Measurements from ENCODE around the gene GRIN2A. TPM values are rescaled to one million over a fixed set of nuclear protein-coding genes. Genes with fewer than 3 reads are reported as not detected.

The GRIN2A gene
- polyA plus RNA-seq, 1 donor (not counting 4 experiments of a cell fraction or from before 2014, with no cell fraction given), result 0.01 TPM

DNA sequence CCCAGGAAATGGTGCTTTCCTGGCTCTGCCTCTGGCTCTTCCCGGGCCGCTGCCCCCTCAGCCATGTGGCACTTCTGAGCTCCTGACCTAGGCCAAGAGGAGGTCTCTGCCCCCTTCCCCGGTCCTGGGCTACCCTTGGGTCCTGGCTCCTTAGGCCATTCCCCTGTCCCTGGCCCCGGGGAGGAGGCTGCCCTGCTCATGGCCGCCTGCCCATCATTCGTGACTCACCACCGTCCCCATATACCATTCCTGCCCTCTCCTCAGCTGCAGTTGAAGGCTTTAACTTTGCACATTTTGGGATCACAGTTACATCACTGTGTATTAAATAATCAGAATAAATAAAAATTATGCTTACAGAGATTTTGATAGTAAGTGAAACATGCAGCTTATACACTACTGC is 69.0 kb downstream of the GRIN2A start:
- no peak for FAIRE-seq
- no peaks in the 10 kb centered on the region for H4K20me1 ChIP-seq (ENCODE audit: control insufficient read depth, extremely low read depth, insufficient read depth, low read length)
- H3K4me2 ChIP-seq (ENCODE audit: control insufficient read depth, extremely low read depth, insufficient read depth, low read depth, low read length), result no peak overlapping the region
- H3K9me1 ChIP-seq (ENCODE audit: control insufficient read depth, extremely low read depth, insufficient read depth, low read length), result no peaks in the 10 kb centered on the region
- dilution Hi-C loops (cut with MboI; ENCODE audit: extremely low pct_ligation_motif_present, low sequenced_read_pairs), result no loop called here
- no peaks in the 10 kb centered on the region for H3K9me3 ChIP-seq (ENCODE audit: control insufficient read depth, low read depth, low read length)
- H3K9ac ChIP-seq (ENCODE audit: control insufficient read depth, extremely low read depth, insufficient read depth, low read length), result no peak overlapping the region
- no peak overlapping the region for H3K27ac ChIP-seq (ENCODE audit: control insufficient read depth, insufficient read depth, low read length)
- H3K36me3 ChIP-seq (ENCODE audit: control insufficient read depth in 2 of 2, extremely low read depth in 1 of 2, insufficient read depth in 2 of 2, low read length in 2 of 2), result no peaks in the 10 kb centered on the region
- no peaks in the 10 kb centered on the region for H3K27me3 ChIP-seq (ENCODE audit: control insufficient read depth, extremely low read depth, insufficient read depth, low read length)
- no peaks in the 10 kb centered on the region for H3K79me2 ChIP-seq (ENCODE audit: control insufficient read depth, insufficient read depth, low read length)
- no peak overlapping the region for H2AFZ ChIP-seq (ENCODE audit: control insufficient read depth, low read length)
- H3K4me3 ChIP-seq (ENCODE audit: control insufficient read depth in 2 of 3, extremely low read depth in 1 of 3, insufficient read depth in 2 of 3, low read depth in 1 of 3, low read length in 3 of 3), result no peak overlapping the region
- no peak for DNase-seq (ENCODE audit: low read depth, low spot score)
- H3K4me1 ChIP-seq (ENCODE audit: control insufficient read depth, extremely low read depth, insufficient read depth, low read length), result no peaks in the 10 kb centered on the region
- TF ChIP-seq CTCF (optimal IDR thresholded peaks at IDR 0.05 in 1 of 3, IDR thresholded peaks at IDR 0.05 in 1 of 3, conservative IDR thresholded peaks at IDR 0.05 in 1 of 3; ENCODE audit: extremely low read depth in 1 of 3, insufficient read depth in 2 of 3, low read length in 3 of 3), result no peak
- no peak for TF ChIP-seq EZH2 (IDR thresholded peaks at IDR 0.05; ENCODE audit: low read length)

- Histone ChIP-seq H3K9me3 (ENCODE audit: control insufficient read depth, low read depth, low read length) (no peaks in the 10 kb centered on the region), H2AFZ (ENCODE audit: control insufficient read depth, low read length) (no peak overlapping the region), H3K4me1 (ENCODE audit: control insufficient read depth, extremely low read depth, insufficient read depth, low read length) (no peaks in the 10 kb centered on the region), H3K4me3 (ENCODE audit: control insufficient read depth in 2 of 3, extremely low read depth in 1 of 3, insufficient read depth in 2 of 3, low read depth in 1 of 3, low read length in 3 of 3) (no peak overlapping the region), H3K36me3 (ENCODE audit: control insufficient read depth in 2 of 2, extremely low read depth in 1 of 2, insufficient read depth in 2 of 2, low read length in 2 of 2) (no peaks in the 10 kb centered on the region), H3K27me3 (ENCODE audit: control insufficient read depth, extremely low read depth, insufficient read depth, low read length) (no peaks in the 10 kb centered on the region), H3K9me1 (ENCODE audit: control insufficient read depth, extremely low read depth, insufficient read depth, low read length) (no peaks in the 10 kb centered on the region), H4K20me1 (ENCODE audit: control insufficient read depth, extremely low read depth, insufficient read depth, low read length) (no peaks in the 10 kb centered on the region), H3K4me2 (ENCODE audit: control insufficient read depth, extremely low read depth, insufficient read depth, low read depth, low read length) (no peak overlapping the region), H3K9ac (ENCODE audit: control insufficient read depth, extremely low read depth, insufficient read depth, low read length) (no peak overlapping the region), H3K79me2 (ENCODE audit: control insufficient read depth, insufficient read depth, low read length) (no peaks in the 10 kb centered on the region), H3K27ac (ENCODE audit: control insufficient read depth, insufficient read depth, low read length) (no peak overlapping the region)
- TF ChIP-seq CTCF (optimal IDR thresholded peaks at IDR 0.05 in 1 of 3, IDR thresholded peaks at IDR 0.05 in 1 of 3, conservative IDR thresholded peaks at IDR 0.05 in 1 of 3; ENCODE audit: extremely low read depth in 1 of 3, insufficient read depth in 2 of 3, low read length in 3 of 3) (no peak), EZH2 (IDR thresholded peaks at IDR 0.05; ENCODE audit: low read length) (no peak)
- dilution Hi-C loops (cut with MboI; ENCODE audit: extremely low pct_ligation_motif_present, low sequenced_read_pairs), result no loop called here
- DNase-seq (ENCODE audit: low read depth, low spot score) (no peak), FAIRE-seq (no peak)
Observed at GRCh38 chr16:10112021-10112420, 70.2 kb downstream of the GRIN2A start.

Data from keratinocyte (primary cell).